Activated CD4-positive, CD25-positive, alpha-beta regulatory T cell treated with anti-CD3 and anti-CD28 coated beads, Interleukin-2, amount 50 U/mL, for 72 hours (primary cell): ENCODE results near the gene BMP8A.
"Not testable (repeated sequence)": the region's sequence is repeated elsewhere in the genome, so short reads cannot be mapped to it uniquely, and the experiment has no call there.

ENCODE experiments used
- DNase-seq: peaks from one replicate; pipeline ENCODE4 v3.0.0; 2021

Gene BMP8A

GRCh38 chr1:39491146-39491921 is at the start of gene BMP8A:
BMP8A (plus strand) TSS chr1:39491636; CDS start chr1:39491992, 356 bp downstream.
- peak; percentile 68 for DNase-seq

DNA sequence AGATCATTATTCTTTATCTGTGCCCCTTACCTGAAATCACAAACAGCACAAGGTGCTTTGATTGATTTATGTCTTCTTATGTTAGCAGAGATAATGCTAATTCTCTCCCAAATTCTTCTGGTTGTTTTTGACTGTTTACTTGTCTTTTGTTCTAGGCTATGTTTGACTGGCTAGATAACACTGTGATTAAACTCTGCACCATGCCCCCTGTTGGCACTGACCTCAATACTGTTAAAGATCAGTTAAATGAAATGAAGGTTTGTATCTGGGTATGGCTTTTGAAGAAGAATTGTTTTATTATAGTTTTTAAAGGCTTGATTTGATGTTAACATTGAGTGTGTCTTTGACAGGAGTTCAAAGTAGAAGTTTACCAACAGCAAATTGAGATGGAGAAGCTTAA is 49.6 kb upstream of the BMP8A start:
- no peak for DNase-seq

DNA sequence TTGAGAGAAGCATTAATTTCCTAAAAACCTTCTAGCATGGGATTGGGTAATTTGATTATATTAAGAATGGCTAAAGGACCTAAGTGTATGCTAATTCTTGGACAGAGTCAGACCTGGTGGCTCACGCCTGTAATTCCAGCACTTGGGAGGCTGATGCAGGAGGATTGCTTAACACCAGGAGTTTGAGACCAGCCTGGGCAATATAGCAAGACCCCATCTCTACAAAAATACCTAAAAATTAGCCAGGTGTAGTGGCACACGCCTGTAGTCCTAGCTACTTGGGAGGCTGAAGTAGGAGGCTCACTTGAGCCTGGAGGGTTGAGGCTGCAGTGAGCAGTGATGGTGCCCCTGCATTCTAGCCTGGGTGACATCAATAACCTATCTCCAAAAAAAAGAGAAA is 45.9 kb upstream of the BMP8A start:
- no peak for DNase-seq

- no peak for DNase-seq
Observed at GRCh38 chr1:39446986-39447567, 44.4 kb upstream of the BMP8A start.

- DNase-seq = not testable (repeated sequence)
Observed at GRCh38 chr1:39450041-39450440, 41.4 kb upstream of the BMP8A start.

- DNase-seq = no peak
Observed at GRCh38 chr1:39450956-39451606, 40.4 kb upstream of the BMP8A start.

- no peak for DNase-seq
Observed at GRCh38 chr1:39452081-39452480, 39.4 kb upstream of the BMP8A start.

GRCh38 chr1:39452540-39452939 is 38.9 kb upstream of the BMP8A start:
- no peak for DNase-seq

DNA sequence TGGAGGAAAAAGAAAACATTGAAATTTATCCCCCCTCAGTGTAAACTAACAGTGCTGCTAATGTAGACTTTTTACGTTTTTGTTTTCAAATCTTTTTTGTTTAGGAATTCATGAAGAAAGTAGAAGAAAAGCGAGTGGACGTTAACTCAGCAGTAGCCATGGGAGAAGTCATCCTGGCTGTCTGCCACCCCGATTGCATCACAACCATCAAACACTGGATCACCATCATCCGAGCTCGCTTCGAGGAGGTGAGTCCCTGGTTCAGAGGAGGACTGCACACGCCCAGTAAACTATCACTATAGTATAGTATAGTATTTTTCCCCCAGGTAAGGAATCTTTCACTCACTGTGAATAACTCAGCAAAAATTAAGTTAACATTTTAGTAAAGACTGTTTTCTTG is 37.8 kb upstream of the BMP8A start:
- no peak for DNase-seq

DNA sequence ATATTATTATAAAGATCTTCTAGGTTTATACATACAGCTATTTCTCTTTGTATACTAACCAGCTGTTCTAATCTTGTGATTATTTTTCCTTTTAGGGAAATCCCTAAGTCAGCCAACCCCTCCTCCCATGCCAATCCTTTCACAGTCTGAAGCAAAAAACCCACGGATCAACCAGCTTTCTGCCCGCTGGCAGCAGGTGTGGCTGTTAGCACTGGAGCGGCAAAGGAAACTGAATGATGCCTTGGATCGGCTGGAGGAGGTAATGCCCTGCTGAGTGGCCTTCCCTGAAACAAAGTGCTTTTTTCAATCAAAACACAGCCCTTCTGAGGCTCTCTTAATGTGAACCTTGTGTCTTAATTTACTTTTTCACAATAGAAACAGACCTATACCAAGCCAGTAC is 32.4 kb upstream of the BMP8A start:
- no peak for DNase-seq

DNA sequence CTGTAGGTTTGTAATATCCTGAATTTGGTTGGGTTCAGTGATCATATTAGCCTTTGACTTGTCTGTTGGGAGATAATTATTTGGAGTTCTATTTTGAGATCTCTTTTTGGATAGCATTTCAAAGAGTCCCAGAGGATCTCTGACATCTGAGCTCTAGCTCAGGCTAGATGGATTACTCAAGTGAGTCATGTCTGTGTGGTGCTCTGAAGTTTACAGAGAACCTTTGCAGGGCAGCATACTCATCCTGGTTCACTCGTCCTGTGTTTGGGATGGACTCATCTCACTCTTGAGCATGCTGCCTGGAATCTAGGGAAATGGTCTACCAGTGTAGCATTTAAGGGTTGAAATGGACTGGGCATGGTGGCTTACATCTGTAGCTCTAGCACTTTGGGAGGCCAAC is 29.4 kb upstream of the BMP8A start:
- no peak for DNase-seq

GRCh38 chr1:39466413-39467107 is 24.9 kb upstream of the BMP8A start:
- DNase-seq = no peak

DNA sequence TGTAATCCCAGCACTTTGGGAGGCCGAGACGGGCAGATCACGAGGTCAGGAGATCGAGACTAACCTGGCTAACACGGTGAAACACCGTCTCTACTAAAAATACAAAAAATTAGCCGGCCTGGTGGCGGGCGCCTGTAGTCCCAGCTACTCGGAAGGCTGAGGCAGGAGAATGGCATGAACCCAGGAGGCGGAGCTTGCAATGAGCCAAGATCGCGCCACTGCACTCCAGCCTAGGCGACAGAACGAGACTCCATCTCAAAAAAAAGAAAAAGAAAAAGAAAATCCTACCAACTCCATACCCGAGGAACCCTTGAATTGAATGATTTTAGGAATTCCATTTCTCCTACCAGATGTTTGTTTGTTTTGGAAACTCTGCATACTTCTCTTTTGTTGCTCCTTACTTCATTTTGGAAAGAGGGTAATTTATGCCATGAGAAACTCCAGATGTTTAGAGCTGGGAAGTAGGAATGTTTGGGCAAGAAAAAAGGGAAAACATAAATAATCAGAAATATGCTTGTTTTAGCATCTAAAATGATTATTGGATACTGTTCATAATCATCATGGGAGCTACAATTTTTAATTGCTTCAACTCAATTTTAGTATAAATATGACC is 24.2 kb upstream of the BMP8A start:
- DNase-seq = not testable (repeated sequence)

- DNase-seq = no peak
Observed at GRCh38 chr1:39469150-39469549, 22.3 kb upstream of the BMP8A start.

GRCh38 chr1:39470040-39470439 is 21.4 kb upstream of the BMP8A start:
- no peak for DNase-seq

DNA sequence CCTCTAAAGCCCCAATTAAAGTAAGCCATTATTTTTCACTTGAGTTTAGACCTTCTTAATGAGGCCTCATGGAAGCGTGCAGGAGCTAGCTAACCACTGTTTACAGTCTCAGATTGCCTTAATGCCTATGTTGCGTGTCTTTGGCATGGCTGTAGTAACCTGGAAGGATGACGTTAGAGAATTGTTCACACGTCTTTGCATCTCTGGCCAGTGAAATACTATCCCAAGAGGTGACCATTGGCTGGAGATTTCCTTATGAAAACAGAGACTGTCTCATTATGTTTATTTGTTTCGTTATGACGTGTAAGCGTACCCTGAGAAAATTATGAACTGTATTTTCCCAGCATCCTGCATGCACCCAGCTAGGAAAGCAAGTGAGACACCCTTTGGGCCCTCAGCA is 18.6 kb upstream of the BMP8A start:
- no peak for DNase-seq

GRCh38 chr1:39473324-39473723 is 18.1 kb upstream of the BMP8A start:
- DNase-seq = no peak

DNA sequence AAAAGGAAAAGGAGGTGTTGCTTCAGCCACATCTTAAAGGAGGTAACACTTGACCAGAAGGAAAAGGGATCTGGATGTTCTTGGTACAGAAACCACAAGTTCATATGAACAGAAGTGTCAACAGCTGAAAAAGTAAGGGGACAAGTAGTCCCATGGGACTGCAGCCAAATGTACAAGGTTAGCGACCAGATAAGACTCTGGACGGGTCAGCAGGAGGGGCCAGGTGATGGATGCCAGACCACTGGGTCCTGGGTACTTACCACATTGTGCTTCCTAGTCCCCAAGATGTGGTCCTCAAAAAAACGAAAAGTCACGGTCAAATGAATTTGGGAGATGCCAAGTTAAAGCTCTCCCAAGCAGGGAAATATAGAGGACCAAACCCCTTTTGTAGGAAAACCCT is 16.6 kb upstream of the BMP8A start:
- DNase-seq = no peak

- DNase-seq = not testable (repeated sequence)
Observed at GRCh38 chr1:39475551-39475950, 15.9 kb upstream of the BMP8A start.

DNA sequence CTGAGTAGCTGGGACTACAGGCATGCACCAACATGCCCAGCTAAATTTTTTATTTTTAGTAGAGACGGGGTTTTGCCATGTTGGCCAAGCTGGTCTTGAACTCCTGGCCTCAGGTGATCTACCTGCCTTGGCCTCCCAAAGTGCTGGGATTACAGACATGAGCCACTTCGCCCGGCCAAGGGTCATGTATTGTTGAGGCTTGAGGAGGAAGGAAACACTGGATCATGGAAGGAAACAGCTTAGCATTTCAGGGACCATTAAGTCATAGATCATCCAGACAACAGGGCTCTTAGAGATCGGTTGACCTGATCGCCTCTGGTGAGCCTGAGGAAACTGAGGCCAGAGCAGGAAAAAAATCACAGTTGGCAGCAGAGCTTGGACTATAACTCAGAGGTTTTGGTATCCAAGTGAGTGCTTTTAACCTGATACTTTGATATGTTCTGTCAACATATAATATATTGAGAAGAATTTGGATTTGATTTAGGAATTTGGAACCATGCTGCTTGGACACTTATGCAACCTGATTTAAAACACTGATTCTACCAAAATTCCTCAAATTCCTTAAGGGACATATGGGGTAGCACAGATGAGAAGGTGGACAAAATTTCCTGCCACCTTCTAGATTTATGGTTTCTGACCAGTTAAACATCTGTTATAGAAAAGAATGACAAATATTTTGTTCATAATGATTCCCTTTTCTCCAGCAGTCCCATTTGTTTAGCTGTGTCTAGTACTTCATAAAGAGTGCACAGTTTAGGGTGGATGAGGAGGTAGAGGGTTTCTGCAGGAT is 13.1 kb upstream of the BMP8A start:
- DNase-seq = no peak

- no peak for DNase-seq
Observed at GRCh38 chr1:39481289-39481688, 10.1 kb upstream of the BMP8A start.

- no peak for DNase-seq
Observed at GRCh38 chr1:39483276-39483675, 8.2 kb upstream of the BMP8A start.
